DND-41 (cell line): Measurements from ENCODE around the gene ANO2.

Experiments
- EZH2 ChIP-seq: IDR thresholded peaks from 3 replicates; pipeline ENCODE4 v1.6.1; 2012; ENCODE audit warnings: borderline replicate concordance, low read depth, mild to moderate bottlenecking, moderate library complexity, low read length, inconsistent platforms; ENCODE audit not compliant: severe bottlenecking
- TF ChIP-seq, protein P1 (sequence below): IDR thresholded peaks from 2 replicates; pipeline ENCODE4 v1.5.1; 2012; ENCODE audit warnings: borderline replicate concordance, low read length, moderate library complexity, mild to moderate bottlenecking; ENCODE audit not compliant: poor library complexity, severe bottlenecking; ENCODE audit errors: extremely low read depth

DNA sequence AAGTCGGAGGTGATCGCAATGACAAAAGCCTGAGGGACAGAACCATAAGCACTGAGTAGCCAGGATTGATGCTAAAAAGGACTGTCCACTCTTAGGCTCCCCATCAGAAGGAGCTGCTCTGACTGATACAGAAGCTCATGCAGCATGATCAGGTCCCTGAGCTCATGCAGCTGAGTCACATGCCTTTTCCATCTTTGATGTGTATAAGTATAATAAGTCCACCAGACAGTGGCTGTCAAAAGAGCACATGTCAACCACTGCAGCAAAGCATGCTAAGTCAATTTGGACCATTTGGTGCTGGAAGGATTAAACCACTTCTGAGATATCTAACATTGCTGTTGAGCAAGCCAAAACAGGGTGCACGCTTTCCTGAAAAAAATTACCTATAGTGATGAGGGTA lies 369.1 kb downstream of the ANO2 start:
- TF ChIP-seq, protein P1, sequence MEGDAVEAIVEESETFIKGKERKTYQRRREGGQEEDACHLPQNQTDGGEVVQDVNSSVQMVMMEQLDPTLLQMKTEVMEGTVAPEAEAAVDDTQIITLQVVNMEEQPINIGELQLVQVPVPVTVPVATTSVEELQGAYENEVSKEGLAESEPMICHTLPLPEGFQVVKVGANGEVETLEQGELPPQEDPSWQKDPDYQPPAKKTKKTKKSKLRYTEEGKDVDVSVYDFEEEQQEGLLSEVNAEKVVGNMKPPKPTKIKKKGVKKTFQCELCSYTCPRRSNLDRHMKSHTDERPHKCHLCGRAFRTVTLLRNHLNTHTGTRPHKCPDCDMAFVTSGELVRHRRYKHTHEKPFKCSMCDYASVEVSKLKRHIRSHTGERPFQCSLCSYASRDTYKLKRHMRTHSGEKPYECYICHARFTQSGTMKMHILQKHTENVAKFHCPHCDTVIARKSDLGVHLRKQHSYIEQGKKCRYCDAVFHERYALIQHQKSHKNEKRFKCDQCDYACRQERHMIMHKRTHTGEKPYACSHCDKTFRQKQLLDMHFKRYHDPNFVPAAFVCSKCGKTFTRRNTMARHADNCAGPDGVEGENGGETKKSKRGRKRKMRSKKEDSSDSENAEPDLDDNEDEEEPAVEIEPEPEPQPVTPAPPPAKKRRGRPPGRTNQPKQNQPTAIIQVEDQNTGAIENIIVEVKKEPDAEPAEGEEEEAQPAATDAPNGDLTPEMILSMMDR, result no peak
- TF ChIP-seq EZH2, result no peak
